ENCODE measurements around the gene SLC35A5. TPM values are rescaled to one million over a fixed set of nuclear protein-coding genes. Genes with fewer than 3 reads are reported as not detected.
A peak's percentile ranks its signal among the peaks of the same experiment; 100 is the strongest.
"Not testable (repeated sequence)": the region's sequence is repeated elsewhere in the genome, so short reads cannot be mapped to it uniquely, and the experiment has no call there.

SLC35A5 gene
- polyA plus RNA-seq (2013): 19.8 and 20.6 TPM in 2 replicates

- Histone ChIP-seq H3K4ac (ENCODE audit: low read depth, low read length) (peak within 1 kb of the TSS; percentile 18), H3K9me3 (ENCODE audit: insufficient read depth, low read depth, low read length) (no peaks in the 10 kb centered on the region), H3K27ac (ENCODE audit: low read depth, low read length) (peak within 1 kb of the TSS; percentile 97), H3K14ac (ENCODE audit: low read length) (peak within 1 kb of the TSS; percentile 77), H2AFZ (ENCODE audit: insufficient read depth, low read length, poor library complexity) (peak within 1 kb of the TSS; percentile 81), H3K4me3 (ENCODE audit: low read depth, low read length) (peak within 1 kb of the TSS; percentile 93), H3K79me1 (ENCODE audit: low read length) (peaks cover 11% of the 10 kb centered on the region), H3K4me2 (ENCODE audit: low read length) (peak within 1 kb of the TSS; percentile 89), H3K4me1 (ENCODE audit: control insufficient read depth in 1 of 2, insufficient read depth in 2 of 2, low read length in 2 of 2) (peaks cover 2 to 3% of the 10 kb centered on the region in 2 experiments), H3K27me3 (ENCODE audit: insufficient read depth, low read length) (no peaks in the 10 kb centered on the region), H4K8ac (ENCODE audit: low read depth, low read length) (peak within 1 kb of the TSS; percentile 96), H3K36me3 (ENCODE audit: control insufficient read depth in 1 of 2, insufficient read depth in 2 of 2, low read length in 2 of 2) (peaks cover 0 to 3% of the 10 kb centered on the region in 2 experiments), H2BK5ac (ENCODE audit: low read depth, low read length, poor library complexity) (peak within 1 kb of the TSS; percentile 83), H2BK120ac (ENCODE audit: insufficient read depth, low read length, poor library complexity) (peak within 1 kb of the TSS; percentile 79), H3K9ac (ENCODE audit: low read length) (peak within 1 kb of the TSS; percentile 94), H3K23ac (ENCODE audit: low read length) (no peak within 1 kb of the TSS), H2AK5ac (ENCODE audit: low read length) (no peak within 1 kb of the TSS), H3K79me2 (ENCODE audit: control insufficient read depth, insufficient read depth, low read length, poor library complexity) (peaks cover 7% of the 10 kb centered on the region), H2BK12ac (ENCODE audit: low read length) (no peak within 1 kb of the TSS), H4K12ac (ENCODE audit: low read depth, low read length) (peak within 1 kb of the TSS; percentile 83), H3K18ac (ENCODE audit: low read length) (peak within 1 kb of the TSS; percentile 80), H4K91ac (ENCODE audit: low read depth, low read length) (peak within 1 kb of the TSS; percentile 83)
- DNase-seq: peak; percentile 98 to 99
- WGBS (ENCODE audit: extremely low coverage, insufficient coverage, insufficient read length): no CpG with 5 or more reads among the region's 58 CpGs
Observed at GRCh38 chr3:112561734-112562529, at the start of gene SLC35A5, which contains the start of gene ATG3. Gene SLC35A5 (plus strand): TSS chr3:112562045. CDS start chr3:112563404, 1,359 bp downstream. Gene ATG3 (minus strand): TSS chr3:112561962. CDS start chr3:112561528, 434 bp downstream.

GRCh38 chr3:112512320-112512719 is 49.5 kb upstream of the SLC35A5 start:
- no peak overlapping the region for H3K4me3 ChIP-seq (ENCODE audit: low read depth, low read length)
- peaks cover 2% of the 10 kb centered on the region for H3K9me3 ChIP-seq (ENCODE audit: insufficient read depth, low read depth, low read length)
- no peak overlapping the region for H2AFZ ChIP-seq (ENCODE audit: insufficient read depth, low read length, poor library complexity)
- H3K79me1 ChIP-seq (ENCODE audit: low read length): no peaks in the 10 kb centered on the region
- H2BK12ac ChIP-seq (ENCODE audit: low read length): no peak overlapping the region
- H3K27ac ChIP-seq (ENCODE audit: low read depth, low read length): no peak overlapping the region
- no peaks in the 10 kb centered on the region for H3K79me2 ChIP-seq (ENCODE audit: control insufficient read depth, insufficient read depth, low read length, poor library complexity)
- H2AK5ac ChIP-seq (ENCODE audit: low read length): no peak overlapping the region
- H2BK120ac ChIP-seq (ENCODE audit: insufficient read depth, low read length, poor library complexity): no peak overlapping the region
- H3K27me3 ChIP-seq (ENCODE audit: insufficient read depth, low read length): no peaks in the 10 kb centered on the region
- no peaks in the 10 kb centered on the region for H3K4me1 ChIP-seq (ENCODE audit: control insufficient read depth in 1 of 2, insufficient read depth in 2 of 2, low read length in 2 of 2)
- H3K9ac ChIP-seq (ENCODE audit: low read length): no peak overlapping the region
- H3K4ac ChIP-seq (ENCODE audit: low read depth, low read length): no peak overlapping the region
- no peak for DNase-seq
- no peak overlapping the region for H2BK5ac ChIP-seq (ENCODE audit: low read depth, low read length, poor library complexity)
- H3K18ac ChIP-seq (ENCODE audit: low read length): no peak overlapping the region
- no peak overlapping the region for H4K12ac ChIP-seq (ENCODE audit: low read depth, low read length)
- no peak overlapping the region for H4K8ac ChIP-seq (ENCODE audit: low read depth, low read length)
- no peak overlapping the region for H3K4me2 ChIP-seq (ENCODE audit: low read length)
- no peak overlapping the region for H3K23ac ChIP-seq (ENCODE audit: low read length)
- H3K14ac ChIP-seq (ENCODE audit: low read length): no peak overlapping the region
- H4K91ac ChIP-seq (ENCODE audit: low read depth, low read length): no peak overlapping the region
- no peaks in the 10 kb centered on the region for H3K36me3 ChIP-seq (ENCODE audit: control insufficient read depth in 1 of 2, insufficient read depth in 2 of 2, low read length in 2 of 2)

GRCh38 chr3:112514527-112515128 is 47.2 kb upstream of the SLC35A5 start:
- DNase-seq: no peak
- no peak overlapping the region for H3K14ac ChIP-seq (ENCODE audit: low read length)
- H4K12ac ChIP-seq (ENCODE audit: low read depth, low read length): no peak overlapping the region
- no peak overlapping the region for H3K9ac ChIP-seq (ENCODE audit: low read length)
- H3K79me2 ChIP-seq (ENCODE audit: control insufficient read depth, insufficient read depth, low read length, poor library complexity): no peaks in the 10 kb centered on the region
- no peaks in the 10 kb centered on the region for H3K27me3 ChIP-seq (ENCODE audit: insufficient read depth, low read length)
- H3K9me3 ChIP-seq (ENCODE audit: insufficient read depth, low read depth, low read length): peaks cover 2% of the 10 kb centered on the region
- no peak overlapping the region for H2BK5ac ChIP-seq (ENCODE audit: low read depth, low read length, poor library complexity)
- H2BK12ac ChIP-seq (ENCODE audit: low read length): no peak overlapping the region
- H3K4me2 ChIP-seq (ENCODE audit: low read length): no peak overlapping the region
- H3K4ac ChIP-seq (ENCODE audit: low read depth, low read length): no peak overlapping the region
- no peak overlapping the region for H2AFZ ChIP-seq (ENCODE audit: insufficient read depth, low read length, poor library complexity)
- no peak overlapping the region for H4K8ac ChIP-seq (ENCODE audit: low read depth, low read length)
- H3K36me3 ChIP-seq (ENCODE audit: control insufficient read depth in 1 of 2, insufficient read depth in 2 of 2, low read length in 2 of 2): no peaks in the 10 kb centered on the region
- no peaks in the 10 kb centered on the region for H3K79me1 ChIP-seq (ENCODE audit: low read length)
- H3K4me1 ChIP-seq (ENCODE audit: control insufficient read depth in 1 of 2, insufficient read depth in 2 of 2, low read length in 2 of 2): no peaks in the 10 kb centered on the region
- H2BK120ac ChIP-seq (ENCODE audit: insufficient read depth, low read length, poor library complexity): no peak overlapping the region
- no peak overlapping the region for H3K18ac ChIP-seq (ENCODE audit: low read length)
- no CpG with 5 or more reads among the region's 2 CpGs for WGBS (ENCODE audit: extremely low coverage, insufficient coverage, insufficient read length)
- H3K27ac ChIP-seq (ENCODE audit: low read depth, low read length): no peak overlapping the region
- H3K23ac ChIP-seq (ENCODE audit: low read length): no peak overlapping the region
- H2AK5ac ChIP-seq (ENCODE audit: low read length): no peak overlapping the region
- H3K4me3 ChIP-seq (ENCODE audit: low read depth, low read length): no peak overlapping the region
- no peak overlapping the region for H4K91ac ChIP-seq (ENCODE audit: low read depth, low read length)

- not testable (repeated sequence) for H4K12ac ChIP-seq (ENCODE audit: low read depth, low read length); H2AK5ac ChIP-seq (ENCODE audit: low read length); DNase-seq; H3K14ac ChIP-seq (ENCODE audit: low read length); H3K23ac ChIP-seq (ENCODE audit: low read length); H3K4me2 ChIP-seq (ENCODE audit: low read length); H3K27me3 ChIP-seq (ENCODE audit: insufficient read depth, low read length); H2BK120ac ChIP-seq (ENCODE audit: insufficient read depth, low read length, poor library complexity); H3K79me2 ChIP-seq (ENCODE audit: control insufficient read depth, insufficient read depth, low read length, poor library complexity); H2AFZ ChIP-seq (ENCODE audit: insufficient read depth, low read length, poor library complexity); H3K9ac ChIP-seq (ENCODE audit: low read length); H3K4ac ChIP-seq (ENCODE audit: low read depth, low read length); H3K36me3 ChIP-seq (ENCODE audit: control insufficient read depth in 1 of 2, insufficient read depth in 2 of 2, low read length in 2 of 2); H4K91ac ChIP-seq (ENCODE audit: low read depth, low read length); H2BK12ac ChIP-seq (ENCODE audit: low read length); H3K9me3 ChIP-seq (ENCODE audit: insufficient read depth, low read depth, low read length); H3K18ac ChIP-seq (ENCODE audit: low read length); H3K79me1 ChIP-seq (ENCODE audit: low read length); H3K27ac ChIP-seq (ENCODE audit: low read depth, low read length); H3K4me1 ChIP-seq (ENCODE audit: control insufficient read depth in 1 of 2, insufficient read depth in 2 of 2, low read length in 2 of 2); H4K8ac ChIP-seq (ENCODE audit: low read depth, low read length); H2BK5ac ChIP-seq (ENCODE audit: low read depth, low read length, poor library complexity); H3K4me3 ChIP-seq (ENCODE audit: low read depth, low read length)
- WGBS (ENCODE audit: extremely low coverage, insufficient coverage, insufficient read length): no CpG with 5 or more reads among the region's 3 CpGs
Observed at GRCh38 chr3:112518970-112519369, 42.9 kb upstream of the SLC35A5 start.

All from trophoblast cell (in vitro differentiated cells and primary cell).